ENCODE results near the gene KCNIP1. TPM values are rescaled to one million over a fixed set of nuclear protein-coding genes. Genes with fewer than 3 reads are reported as not detected.

The KCNIP1 gene
- total RNA-seq, 1 experiment from 2014 or later, result not detected

DNA sequence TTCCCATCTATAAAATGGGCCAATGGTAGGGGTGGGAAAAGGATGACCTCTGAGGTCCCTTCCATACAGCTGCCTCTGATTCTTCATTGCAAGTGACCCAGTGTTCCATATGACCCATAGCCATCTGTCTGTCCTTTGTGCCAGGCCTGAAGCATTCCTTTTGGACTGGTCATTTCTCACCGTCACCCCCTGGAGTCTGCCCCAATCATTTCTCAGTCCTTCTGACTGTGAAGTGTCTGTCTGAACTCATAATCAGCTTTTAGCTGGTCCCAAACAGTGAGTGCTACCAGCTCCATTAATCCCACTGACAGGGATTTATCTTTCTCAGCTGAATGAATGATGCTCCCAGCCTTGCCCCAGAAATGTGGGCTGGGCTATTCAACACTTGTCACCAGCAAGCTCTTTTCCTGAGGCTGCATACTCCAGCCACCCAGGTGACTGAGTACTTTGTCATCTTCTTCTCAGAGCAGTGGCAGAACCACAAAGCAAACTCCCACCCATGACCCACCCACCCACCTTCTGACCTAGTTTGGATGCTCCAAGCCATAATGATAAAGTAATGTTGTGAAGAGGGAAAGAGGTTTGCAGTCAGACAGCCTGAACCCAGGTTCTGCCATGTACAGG is 37.4 kb downstream of the KCNIP1 start:
- no peak for TF ChIP-seq ZFX (IDR thresholded peaks at IDR 0.05)
- no peak for TF ChIP-seq POLR2A (IDR thresholded peaks at IDR 0.05; ENCODE audit: borderline replicate concordance, extremely low read depth, insufficient read depth, insufficient read length)
- no peaks in the 10 kb centered on the region for H4K20me1 ChIP-seq (ENCODE audit: insufficient read depth)
- H3K9me3 ChIP-seq (ENCODE audit: control insufficient read depth in 1 of 2, insufficient read depth in 1 of 2, low read depth in 1 of 2, low read length in 2 of 2), result no peaks in the 10 kb centered on the region
- H3K4me2 ChIP-seq (ENCODE audit: low read length), result no peak overlapping the region
- H3K4me3 ChIP-seq (replicated peaks in 1 of 2; ENCODE audit: low read depth in 1 of 2, low read length in 2 of 2), result no peak overlapping the region
- H2AFZ ChIP-seq (ENCODE audit: low read depth, low read length, poor library complexity, severe bottlenecking), result no peak overlapping the region
- intact Hi-C loops (cut with micrococcal nuclease), result no loop called here
- H3K27ac ChIP-seq (ENCODE audit: low read depth, low read length), result no peak overlapping the region
- no peak overlapping the region for H3K9ac ChIP-seq (ENCODE audit: low read length)
- H3K27me3 ChIP-seq (ENCODE audit: insufficient read depth, low read length), result peaks cover 15% of the 10 kb centered on the region; the same call in 1 of the 2 replicates
- H3K79me2 ChIP-seq (ENCODE audit: insufficient read depth, low read length), result no peaks in the 10 kb centered on the region
- DNase-seq (ENCODE audit: low read depth, low spot score) (no peak), ATAC-seq (no peak)
- BruUV-seq (replicated peaks), result no TSS peak
- POLR2A ChIA-PET, result no interaction called here
- H3K4me1 ChIP-seq (ENCODE audit: control insufficient read depth in 1 of 2, insufficient read depth in 2 of 2, low read length in 2 of 2), result no peaks in the 10 kb centered on the region
- RAD21 ChIA-PET (ENCODE audit: low non-redundant PET in 1 of 2, low total read pairs in 2 of 2, uncharacterized antibody in 2 of 2, unreplicated experiment in 2 of 2), result no interaction called here
- no peaks in the 10 kb centered on the region for H3K9me2 ChIP-seq (ENCODE audit: insufficient read depth)
- CTCF ChIA-PET, result no interaction called here
- no peaks in the 10 kb centered on the region for H3K36me3 ChIP-seq (ENCODE audit: control insufficient read depth in 1 of 2, insufficient read depth in 2 of 2, low read length in 2 of 2)

- Histone ChIP-seq H3K79me2 (ENCODE audit: insufficient read depth, low read length) (no peaks in the 10 kb centered on the region), H3K9me2 (ENCODE audit: insufficient read depth) (no peaks in the 10 kb centered on the region), H3K4me3 (replicated peaks in 1 of 2; ENCODE audit: low read depth in 1 of 2, low read length in 2 of 2) (no peak overlapping the region), H3K4me2 (ENCODE audit: low read length) (no peak overlapping the region), H3K27me3 (ENCODE audit: insufficient read depth, low read length) (peaks cover 22% of the 10 kb centered on the region; the same call in 1 of the 2 replicates), H3K36me3 (ENCODE audit: control insufficient read depth in 1 of 2, insufficient read depth in 2 of 2, low read length in 2 of 2) (no peaks in the 10 kb centered on the region), H3K27ac (ENCODE audit: low read depth, low read length) (no peak overlapping the region), H4K20me1 (ENCODE audit: insufficient read depth) (no peaks in the 10 kb centered on the region), H3K4me1 (ENCODE audit: control insufficient read depth in 1 of 2, insufficient read depth in 2 of 2, low read length in 2 of 2) (no peaks in the 10 kb centered on the region), H2AFZ (ENCODE audit: low read depth, low read length, poor library complexity, severe bottlenecking) (no peak overlapping the region), H3K9ac (ENCODE audit: low read length) (no peak overlapping the region), H3K9me3 (ENCODE audit: control insufficient read depth in 1 of 2, insufficient read depth in 1 of 2, low read depth in 1 of 2, low read length in 2 of 2) (no peaks in the 10 kb centered on the region)
- ChIA-PET CTCF (no interaction called here), RAD21 (ENCODE audit: low non-redundant PET in 1 of 2, low total read pairs in 2 of 2, uncharacterized antibody in 2 of 2, unreplicated experiment in 2 of 2) (no interaction called here), POLR2A (no interaction called here)
- intact Hi-C loops (cut with micrococcal nuclease), result no loop called here
- no peak for DNase-seq (ENCODE audit: low read depth, low spot score)
- ATAC-seq, result no peak
- TF ChIP-seq POLR2AphosphoS5 (IDR thresholded peaks at IDR 0.05; ENCODE audit: low read depth, low read length) (no peak), YY1 (IDR thresholded peaks at IDR 0.05; ENCODE audit: extremely low read depth, insufficient replicate concordance, low read depth, low read length) (no peak), ATF3 (IDR thresholded peaks at IDR 0.05) (no peak), FOSL1 (IDR thresholded peaks at IDR 0.05; ENCODE audit: low read depth) (no peak), ZNF274 (IDR thresholded peaks at IDR 0.05; ENCODE audit: low read depth, low read length) (no peak), CBX3 (IDR thresholded peaks at IDR 0.05; ENCODE audit: low read depth) (no peak), SP1 (IDR thresholded peaks at IDR 0.05; ENCODE audit: low read depth) (no peak), JUND (IDR thresholded peaks at IDR 0.05) (no peak), ELF1 (IDR thresholded peaks at IDR 0.05; ENCODE audit: borderline replicate concordance, low read depth) (no peak), RAD21 (IDR thresholded peaks at IDR 0.05; ENCODE audit: low read depth) (no peak), EZH2phosphoT487 (IDR thresholded peaks at IDR 0.05; ENCODE audit: borderline replicate concordance) (no peak), TCF7L2 (IDR thresholded peaks at IDR 0.05; ENCODE audit: borderline replicate concordance, extremely low read depth, insufficient read depth, insufficient read length) (no peak), POLR2A (IDR thresholded peaks at IDR 0.05; ENCODE audit: borderline replicate concordance, extremely low read depth, insufficient read depth, insufficient read length) (no peak), CEBPB (IDR thresholded peaks at IDR 0.05; ENCODE audit: low read depth) (no peak), SIN3A (IDR thresholded peaks at IDR 0.05; ENCODE audit: low read depth) (no peak), SRF (IDR thresholded peaks at IDR 0.05; ENCODE audit: low read depth) (no peak), EZH2 (IDR thresholded peaks at IDR 0.05) (no peak)
- TF ChIP-seq, protein P1, sequence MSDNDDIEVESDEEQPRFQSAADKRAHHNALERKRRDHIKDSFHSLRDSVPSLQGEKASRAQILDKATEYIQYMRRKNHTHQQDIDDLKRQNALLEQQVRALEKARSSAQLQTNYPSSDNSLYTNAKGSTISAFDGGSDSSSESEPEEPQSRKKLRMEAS (IDR thresholded peaks at IDR 0.05), result no peak
- TF ChIP-seq, protein P2, sequence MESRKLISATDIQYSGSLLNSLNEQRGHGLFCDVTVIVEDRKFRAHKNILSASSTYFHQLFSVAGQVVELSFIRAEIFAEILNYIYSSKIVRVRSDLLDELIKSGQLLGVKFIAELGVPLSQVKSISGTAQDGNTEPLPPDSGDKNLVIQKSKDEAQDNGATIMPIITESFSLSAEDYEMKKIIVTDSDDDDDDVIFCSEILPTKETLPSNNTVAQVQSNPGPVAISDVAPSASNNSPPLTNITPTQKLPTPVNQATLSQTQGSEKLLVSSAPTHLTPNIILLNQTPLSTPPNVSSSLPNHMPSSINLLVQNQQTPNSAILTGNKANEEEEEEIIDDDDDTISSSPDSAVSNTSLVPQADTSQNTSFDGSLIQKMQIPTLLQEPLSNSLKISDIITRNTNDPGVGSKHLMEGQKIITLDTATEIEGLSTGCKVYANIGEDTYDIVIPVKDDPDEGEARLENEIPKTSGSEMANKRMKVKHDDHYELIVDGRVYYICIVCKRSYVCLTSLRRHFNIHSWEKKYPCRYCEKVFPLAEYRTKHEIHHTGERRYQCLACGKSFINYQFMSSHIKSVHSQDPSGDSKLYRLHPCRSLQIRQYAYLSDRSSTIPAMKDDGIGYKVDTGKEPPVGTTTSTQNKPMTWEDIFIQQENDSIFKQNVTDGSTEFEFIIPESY (IDR thresholded peaks at IDR 0.05; ENCODE audit: extremely low read depth, insufficient replicate concordance, low read length), result no peak
- no TSS peak for BruUV-seq (replicated peaks)
Measured at GRCh38 chr5:170542691-170543293, 39.0 kb downstream of the KCNIP1 start.
